SK-N-MC (cell line): Measurements from ENCODE around the gene PI16.

Experiments
- EZH2 ChIP-seq: fragments of 200-600 bp; sonication (generic); IDR thresholded peaks from one replicate; pipeline ENCODE4 v1.6.1; 2017; ENCODE audit warnings: antibody characterized with exemption
- FOXP2 ChIP-seq: optimal IDR thresholded peaks from 2 replicates; pipeline ENCODE3; 2011; ENCODE audit warnings: mild to moderate bottlenecking, moderate library complexity; ENCODE audit not compliant: insufficient read depth; ENCODE audit errors: extremely low read length, control extremely low read depth
- POLR2AphosphoS5 ChIP-seq: IDR thresholded peaks from 2 replicates; pipeline ENCODE4 v1.6.1; 2012; ENCODE audit warnings: mild to moderate bottlenecking, low read depth, low read length, borderline replicate concordance

GRCh38 chr6:36936824-36937223 lies 17.7 kb upstream of the PI16 start:
- TF ChIP-seq EZH2 (no peak), POLR2AphosphoS5 (no peak), FOXP2 (no peak)
